Prostate gland (tissue), 2 donors: ENCODE results near the gene CYRIA. TPM values are rescaled to one million over a fixed set of nuclear protein-coding genes. Genes with fewer than 3 reads are reported as not detected.
A peak's percentile ranks its signal among the peaks of the same experiment; 100 is the strongest.

Source experiments
- DNase-seq: peaks from one replicate; pipeline ENCODE4 v3.0.0-alpha.2; 2019; ENCODE audit warnings: low spot score
- H3K27ac ChIP-seq, 2 donors: fragments of 200-600 bp; sonication (generic); 2 replicates each; pipeline ENCODE4 v1.5.1; 2017 to 2019
- H3K27me3 ChIP-seq: fragments of 200-600 bp; sonication (generic); replicated peaks from 2 replicates; pipeline ENCODE4 v1.5.1; 2019; ENCODE audit not compliant: insufficient read depth
- H3K36me3 ChIP-seq, 2 donors: fragments of 200-600 bp; sonication (generic); 1 replicate in 1 of 2; 2 replicates in 1 of 2; pipeline versions ENCODE4 v1.5.1 to v1.8.1; 2017 to 2019
- H3K4me1 ChIP-seq: fragments of 200-600 bp; sonication (generic); replicated peaks from 2 replicates; pipeline ENCODE4 v1.5.1; 2019
- H3K4me3 ChIP-seq, 2 donors: fragments of 200-600 bp; sonication (generic); 2 replicates each; pipeline ENCODE4 v1.5.1; 2017 to 2019
- H3K9me3 ChIP-seq: fragments of 200-600 bp; sonication (generic); 2 replicates; pipeline ENCODE4 v1.5.1; 2017
- CTCF ChIP-seq, 4 experiments: fragments of 200-600 bp in 2 of 4; fragments of 450-650 bp in 2 of 4; sonication (generic) in 2 of 4; IDR thresholded peaks; 1 replicate in 3 of 4; 2 replicates in 1 of 4; pipeline ENCODE4 v1.5.1; 2016 to 2019; ENCODE audit warnings: antibody characterized with exemption in 4 of 4, mild to moderate bottlenecking in 2 of 4, moderate library complexity in 2 of 4
- POLR2A ChIP-seq: fragments of 450-650 bp; IDR thresholded peaks from one replicate; pipeline ENCODE4 v1.6.1; 2016; ENCODE audit warnings: antibody characterized with exemption, mild to moderate bottlenecking
- POLR2AphosphoS5 ChIP-seq: sonication (generic); formaldehyde crosslinking; IDR thresholded peaks from one replicate; pipeline ENCODE4 v1.6.1; 2017; ENCODE audit warnings: antibody characterized with exemption
- WGBS: methylation state at CpG from one replicate; pipeline ENCODE4 v1.1.5; 2018; 5-methylcytosine and 5-hydroxymethylcytosine counted together
- intact Hi-C: fragments of 100-400 bp; cut with DNase I; formaldehyde crosslinking; loops from one replicate; pipeline ENCODE4 v1.14.2; 2022
- total RNA-seq, 2 donors: library from RNA; depleted of rRNA; stranded (reverse); fragments of >200 nt; gene quantifications; one replicate each; pipeline ENCODE4 v1.1.0, GENCODE V29; 2016

Gene CYRIA
- total RNA-seq, 2 donors from 2014 or later = 6.5 to 10.3 TPM

- Histone ChIP-seq H3K4me3 (no peak overlapping the region), H3K27me3 (no peaks in the 10 kb centered on the region), H3K4me1 (peaks cover 20% of the 10 kb centered on the region), H3K9me3 (no peaks in the 10 kb centered on the region), H3K36me3 (no peaks in the 10 kb centered on the region), H3K27ac (peak overlapping the region in 1 of 2 donors; percentile 40)
- intact Hi-C loops = no loop called here
- no peak for DNase-seq
- TF ChIP-seq CTCF (IDR thresholded peaks at IDR 0.05) (no peak), POLR2AphosphoS5 (no peak), POLR2A (no peak)
- WGBS = 64% methylated on average over 9 of the region's 9 CpGs
These were observed 16.0 kb downstream of the CYRIA start for GRCh38 chr2:16649353-16650286.

GRCh38 chr2:16647992-16648617, 17.5 kb downstream of the CYRIA start:
- H3K27me3 ChIP-seq = no peaks in the 10 kb centered on the region
- no peak overlapping the region for H3K4me3 ChIP-seq
- no peak overlapping the region for H3K27ac ChIP-seq
- H3K4me1 ChIP-seq = peaks cover 20% of the 10 kb centered on the region
- no peaks in the 10 kb centered on the region for H3K9me3 ChIP-seq
- no peaks in the 10 kb centered on the region for H3K36me3 ChIP-seq
- DNase-seq = no peak
- no peak for TF ChIP-seq POLR2A
- TF ChIP-seq CTCF (IDR thresholded peaks at IDR 0.05) = no peak
- no peak for TF ChIP-seq POLR2AphosphoS5
- intact Hi-C loops = no loop called here
- WGBS = 88% methylated on average over 2 of the region's 2 CpGs

- no peak overlapping the region for H3K4me3 ChIP-seq
- peaks cover 16% of the 10 kb centered on the region for H3K4me1 ChIP-seq
- 88% methylated on average over 3 of the region's 3 CpGs for WGBS
- no peaks in the 10 kb centered on the region for H3K36me3 ChIP-seq
- TF ChIP-seq CTCF (IDR thresholded peaks at IDR 0.05) (no peak), POLR2AphosphoS5 (no peak), POLR2A (no peak)
- no peaks in the 10 kb centered on the region for H3K27me3 ChIP-seq
- H3K9me3 ChIP-seq = no peaks in the 10 kb centered on the region
- DNase-seq = no peak
- intact Hi-C loops = no loop called here
- no peak overlapping the region for H3K27ac ChIP-seq
These were observed 19.7 kb downstream of the CYRIA start for GRCh38 chr2:16645775-16646559.

- Histone ChIP-seq H3K27me3 (no peaks in the 10 kb centered on the region), H3K36me3 (no peaks in the 10 kb centered on the region), H3K4me1 (peaks cover 11% of the 10 kb centered on the region), H3K9me3 (no peaks in the 10 kb centered on the region), H3K27ac (no peak overlapping the region), H3K4me3 (no peak overlapping the region)
- TF ChIP-seq POLR2AphosphoS5 (no peak), POLR2A (no peak), CTCF (IDR thresholded peaks at IDR 0.05) (no peak)
- WGBS = 69% methylated on average over 7 of the region's 7 CpGs
- no peak for DNase-seq
- intact Hi-C loops = no loop called here
These were observed 20.5 kb downstream of the CYRIA start for GRCh38 chr2:16645088-16645487.
